Lower leg skin (tissue), 3 donors: Measurements from ENCODE around the gene GPSM1.

Experiments
- CTCF ChIP-seq, 3 donors: fragments of 450-650 bp; IDR thresholded peaks; one replicate each; pipeline ENCODE4 v1.5.1; 2016; ENCODE audit warnings: antibody characterized with exemption in 3 of 3, mild to moderate bottlenecking in 3 of 3, moderate library complexity in 2 of 3
- POLR2A ChIP-seq, 2 donors: fragments of 450-650 bp; IDR thresholded peaks; one replicate each; pipeline ENCODE4 v1.6.1; 2016 to 2017; ENCODE audit warnings: antibody characterized with exemption in 2 of 2, mild to moderate bottlenecking in 1 of 2, moderate library complexity in 1 of 2

GRCh38 chr9:136292026-136292538, 35.3 kb upstream of the GPSM1 start:
- TF ChIP-seq POLR2A (IDR thresholded peaks at IDR 0.05) (no peak), CTCF (IDR thresholded peaks at IDR 0.05) (no peak)
